ENCODE measurements around the gene ELAC1.

GRCh38 chr18:51007790-51008139, 39.9 kb downstream of the ELAC1 start:
- TF ChIP-seq POLR2A (IDR thresholded peaks at IDR 0.05) (no peak), CTCF (IDR thresholded peaks at IDR 0.05) (no peak)

Measured in heart left ventricle (tissue), 13 donors.